WTC11 (cell line): ENCODE data around the gene MSI2. TPM values are rescaled to one million over a fixed set of nuclear protein-coding genes. Genes with fewer than 3 reads are reported as not detected.

ENCODE experiments used
- ATAC-seq: fragments of 200-7000 bp; cut with Tn5 transposase; 2 replicates; pipeline ENCODE4 v1.10.0; 2021; ENCODE audit warnings: mild to moderate bottlenecking, moderate library complexity
- CTCF ChIA-PET: fragments of 300-600 bp; sonication (Branson Sonifier 250); formaldehyde crosslinking; loops from one replicate; lab custom pipeline; 2021; ENCODE audit warnings: antibody characterized with exemption; lab: Charles Lee
- POLR2A ChIA-PET: fragments of 350-600 bp; sonication (Branson Sonifier 250); formaldehyde crosslinking; loops from one replicate; lab custom pipeline; 2021; ENCODE audit warnings: antibody characterized with exemption; lab: Charles Lee
- DNase-seq: peaks from one replicate; pipeline ENCODE4 v3.0.0; 2021; ENCODE audit warnings: low spot score
- H3K27ac Mint-ChIP-seq: 2 replicates; pipeline ENCODE4 v1.8.0; 2021; ENCODE audit warnings: mixed read lengths
- H3K27me3 Mint-ChIP-seq: 2 replicates; pipeline ENCODE4 v1.8.0; 2021; ENCODE audit warnings: low read depth, mild to moderate bottlenecking, moderate library complexity, mixed read lengths
- H3K36me3 Mint-ChIP-seq: 2 replicates; pipeline ENCODE4 v1.8.0; 2021; ENCODE audit warnings: mixed read lengths
- H3K4me1 Mint-ChIP-seq: 2 replicates; pipeline ENCODE4 v1.8.0; 2022; ENCODE audit warnings: mixed read lengths
- H3K4me3 Mint-ChIP-seq: 2 replicates; pipeline ENCODE4 v1.8.0; 2021; ENCODE audit warnings: mild to moderate bottlenecking, moderate library complexity, mixed read lengths
- H3K9me3 Mint-ChIP-seq: 2 replicates; pipeline ENCODE4 v1.8.0; 2021; ENCODE audit warnings: mixed read lengths
- E2F1 ChIP-seq: sonication (generic); formaldehyde crosslinking; IDR thresholded peaks from 2 replicates; pipeline ENCODE4 v1.8.0; 2022; ENCODE audit warnings: mild to moderate bottlenecking, missing genetic modification reagents
- GRHL2 ChIP-seq: fragments of 250-450 bp; sonication (Bioruptor Pico); IDR thresholded peaks from 2 replicates; pipeline ENCODE4 v1.8.0; 2022; ENCODE audit warnings: mild to moderate bottlenecking, moderate library complexity; ENCODE audit not compliant: insufficient replicate concordance, severe bottlenecking
- NFE2L1 ChIP-seq: sonication (generic); formaldehyde crosslinking; IDR thresholded peaks from 2 replicates; pipeline ENCODE4 v1.8.1; 2023; ENCODE audit warnings: missing genetic modification reagents
- SMAD3 ChIP-seq: sonication (generic); formaldehyde crosslinking; IDR thresholded peaks from 2 replicates; pipeline ENCODE4 v1.8.0; 2022; ENCODE audit warnings: missing genetic modification reagents, mild to moderate bottlenecking, borderline replicate concordance
- ZNF263 ChIP-seq: sonication (generic); formaldehyde crosslinking; IDR thresholded peaks from 2 replicates; pipeline ENCODE4 v1.8.1; 2022; ENCODE audit warnings: low read depth, mild to moderate bottlenecking, moderate library complexity, missing genetic modification reagents
- ZNF396 ChIP-seq: fragments of 250-450 bp; sonication (Bioruptor Pico); IDR thresholded peaks from 2 replicates; pipeline ENCODE4 v1.8.0; 2021; ENCODE audit warnings: mild to moderate bottlenecking, moderate library complexity, borderline replicate concordance
- ZSCAN18 ChIP-seq: fragments of 250-450 bp; sonication (Bioruptor Pico); IDR thresholded peaks from 2 replicates; pipeline ENCODE4 v2.1.2; 2022; ENCODE audit warnings: mild to moderate bottlenecking, moderate library complexity
- total RNA-seq: library from RNA; stranded (reverse); gene quantifications from 3 replicates; pipeline ENCODE4 v1.2.3, GENCODE V29; 2021
- TF ChIP-seq, protein P1 (sequence below): fragments of 250-450 bp; sonication (Bioruptor Pico); IDR thresholded peaks from 2 replicates; pipeline ENCODE4 v1.8.0; 2021; ENCODE audit warnings: mild to moderate bottlenecking
- TF ChIP-seq, protein P2 (sequence below): sonication (generic); formaldehyde crosslinking; IDR thresholded peaks from 2 replicates; pipeline ENCODE4 v1.8.1; 2022; ENCODE audit warnings: mild to moderate bottlenecking, moderate library complexity, missing genetic modification reagents
- TF ChIP-seq, protein P3 (sequence below): sonication (generic); formaldehyde crosslinking; IDR thresholded peaks from 2 replicates; pipeline ENCODE4 v1.8.1; 2023; ENCODE audit warnings: mild to moderate bottlenecking, missing genetic modification reagents, borderline replicate concordance
- TF ChIP-seq, protein P4 (sequence below): fragments of 250-450 bp; sonication (Bioruptor Pico); IDR thresholded peaks from 2 replicates; pipeline ENCODE4 v1.9.0; 2021; ENCODE audit warnings: mild to moderate bottlenecking

Gene MSI2
- total RNA-seq, 1 experiment from 2014 or later = 82.1 TPM

DNA sequence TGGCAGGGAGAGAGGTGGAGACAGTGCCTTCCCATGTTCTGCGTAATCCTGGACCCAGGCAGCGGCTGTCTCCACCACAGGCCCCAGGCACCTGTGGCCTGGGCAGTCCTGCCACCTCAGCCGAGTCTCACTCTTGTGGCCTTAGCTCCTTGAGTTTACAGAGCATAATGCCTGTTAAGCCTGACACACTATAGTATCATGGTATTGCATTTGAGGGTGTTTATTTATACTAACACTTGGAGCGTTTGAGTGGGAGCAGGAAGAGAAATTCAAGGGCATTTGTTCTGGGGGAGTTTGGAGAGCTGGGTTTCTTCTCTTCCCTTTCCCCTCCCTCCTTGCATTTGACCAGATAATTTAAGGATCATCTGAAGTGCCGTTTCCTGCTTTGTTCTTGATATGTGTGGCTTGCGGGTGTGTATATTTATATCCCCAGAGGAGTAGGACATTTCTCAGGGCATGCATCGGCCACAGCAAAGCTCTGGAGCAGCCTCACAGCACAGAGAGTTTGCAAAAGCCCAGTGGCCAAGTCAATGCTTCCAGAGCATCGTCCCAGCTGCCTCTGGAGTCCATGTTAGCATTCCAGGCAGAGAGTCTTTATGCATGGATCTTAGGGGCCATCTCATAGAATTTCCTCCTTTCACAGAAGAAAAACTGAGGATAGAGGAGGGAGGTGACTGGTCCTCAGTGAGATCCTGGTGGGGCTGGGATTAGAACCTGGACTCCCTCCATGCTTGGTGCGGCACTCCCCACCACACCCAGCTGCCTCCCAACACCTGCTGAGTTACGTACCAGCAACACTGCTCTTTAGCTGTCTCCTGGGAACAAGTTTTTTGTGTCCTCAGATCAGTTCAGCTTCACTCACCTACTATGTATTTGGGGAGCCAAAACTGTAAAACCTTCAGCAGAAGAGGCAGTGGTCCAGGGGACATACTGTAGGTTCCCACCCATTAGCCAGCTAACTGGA is 266.0 kb downstream of the MSI2 start (continued):
- no peak for TF ChIP-seq E2F1 (CRISPR knock-in tag)
- TF ChIP-seq, protein P1, sequence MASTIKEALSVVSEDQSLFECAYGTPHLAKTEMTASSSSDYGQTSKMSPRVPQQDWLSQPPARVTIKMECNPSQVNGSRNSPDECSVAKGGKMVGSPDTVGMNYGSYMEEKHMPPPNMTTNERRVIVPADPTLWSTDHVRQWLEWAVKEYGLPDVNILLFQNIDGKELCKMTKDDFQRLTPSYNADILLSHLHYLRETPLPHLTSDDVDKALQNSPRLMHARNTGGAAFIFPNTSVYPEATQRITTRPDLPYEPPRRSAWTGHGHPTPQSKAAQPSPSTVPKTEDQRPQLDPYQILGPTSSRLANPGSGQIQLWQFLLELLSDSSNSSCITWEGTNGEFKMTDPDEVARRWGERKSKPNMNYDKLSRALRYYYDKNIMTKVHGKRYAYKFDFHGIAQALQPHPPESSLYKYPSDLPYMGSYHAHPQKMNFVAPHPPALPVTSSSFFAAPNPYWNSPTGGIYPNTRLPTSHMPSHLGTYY = no peak
- TF ChIP-seq, protein P2, sequence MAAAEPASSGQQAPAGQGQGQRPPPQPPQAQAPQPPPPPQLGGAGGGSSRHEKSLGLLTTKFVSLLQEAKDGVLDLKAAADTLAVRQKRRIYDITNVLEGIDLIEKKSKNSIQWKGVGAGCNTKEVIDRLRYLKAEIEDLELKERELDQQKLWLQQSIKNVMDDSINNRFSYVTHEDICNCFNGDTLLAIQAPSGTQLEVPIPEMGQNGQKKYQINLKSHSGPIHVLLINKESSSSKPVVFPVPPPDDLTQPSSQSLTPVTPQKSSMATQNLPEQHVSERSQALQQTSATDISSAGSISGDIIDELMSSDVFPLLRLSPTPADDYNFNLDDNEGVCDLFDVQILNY (CRISPR knock-in tag) = no peak

GRCh38 chr17:57523926-57524632 is 267.8 kb downstream of the MSI2 start:
- ATAC-seq = no peak

More at GRCh38 chr17:57523926-57524632, 267.8 kb downstream of the MSI2 start:
- H3K4me3 Mint-ChIP-seq = no peak overlapping the region
- POLR2A ChIA-PET = no interaction called here
- no peaks in the 10 kb centered on the region for H3K36me3 Mint-ChIP-seq
- peaks cover 42% of the 10 kb centered on the region for H3K4me1 Mint-ChIP-seq
- peak overlapping the region; percentile 79 for H3K27ac Mint-ChIP-seq
- no peaks in the 10 kb centered on the region for H3K9me3 Mint-ChIP-seq
- no peak for DNase-seq
- no peaks in the 10 kb centered on the region for H3K27me3 Mint-ChIP-seq
- TF ChIP-seq SMAD3 (CRISPR knock-in tag) (no peak), GRHL2 (CRISPR knock-in tag) (no peak), ZNF396 (CRISPR knock-in tag) (no peak), ZNF263 (CRISPR knock-in tag) (no peak), NFE2L1 (CRISPR knock-in tag) (no peak), ZSCAN18 (no peak)
- TF ChIP-seq, protein P3, sequence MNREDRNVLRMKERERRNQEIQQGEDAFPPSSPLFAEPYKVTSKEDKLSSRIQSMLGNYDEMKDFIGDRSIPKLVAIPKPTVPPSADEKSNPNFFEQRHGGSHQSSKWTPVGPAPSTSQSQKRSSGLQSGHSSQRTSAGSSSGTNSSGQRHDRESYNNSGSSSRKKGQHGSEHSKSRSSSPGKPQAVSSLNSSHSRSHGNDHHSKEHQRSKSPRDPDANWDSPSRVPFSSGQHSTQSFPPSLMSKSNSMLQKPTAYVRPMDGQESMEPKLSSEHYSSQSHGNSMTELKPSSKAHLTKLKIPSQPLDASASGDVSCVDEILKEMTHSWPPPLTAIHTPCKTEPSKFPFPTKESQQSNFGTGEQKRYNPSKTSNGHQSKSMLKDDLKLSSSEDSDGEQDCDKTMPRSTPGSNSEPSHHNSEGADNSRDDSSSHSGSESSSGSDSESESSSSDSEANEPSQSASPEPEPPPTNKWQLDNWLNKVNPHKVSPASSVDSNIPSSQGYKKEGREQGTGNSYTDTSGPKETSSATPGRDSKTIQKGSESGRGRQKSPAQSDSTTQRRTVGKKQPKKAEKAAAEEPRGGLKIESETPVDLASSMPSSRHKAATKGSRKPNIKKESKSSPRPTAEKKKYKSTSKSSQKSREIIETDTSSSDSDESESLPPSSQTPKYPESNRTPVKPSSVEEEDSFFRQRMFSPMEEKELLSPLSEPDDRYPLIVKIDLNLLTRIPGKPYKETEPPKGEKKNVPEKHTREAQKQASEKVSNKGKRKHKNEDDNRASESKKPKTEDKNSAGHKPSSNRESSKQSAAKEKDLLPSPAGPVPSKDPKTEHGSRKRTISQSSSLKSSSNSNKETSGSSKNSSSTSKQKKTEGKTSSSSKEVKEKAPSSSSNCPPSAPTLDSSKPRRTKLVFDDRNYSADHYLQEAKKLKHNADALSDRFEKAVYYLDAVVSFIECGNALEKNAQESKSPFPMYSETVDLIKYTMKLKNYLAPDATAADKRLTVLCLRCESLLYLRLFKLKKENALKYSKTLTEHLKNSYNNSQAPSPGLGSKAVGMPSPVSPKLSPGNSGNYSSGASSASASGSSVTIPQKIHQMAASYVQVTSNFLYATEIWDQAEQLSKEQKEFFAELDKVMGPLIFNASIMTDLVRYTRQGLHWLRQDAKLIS (CRISPR knock-in tag) = no peak
- TF ChIP-seq, protein P4, sequence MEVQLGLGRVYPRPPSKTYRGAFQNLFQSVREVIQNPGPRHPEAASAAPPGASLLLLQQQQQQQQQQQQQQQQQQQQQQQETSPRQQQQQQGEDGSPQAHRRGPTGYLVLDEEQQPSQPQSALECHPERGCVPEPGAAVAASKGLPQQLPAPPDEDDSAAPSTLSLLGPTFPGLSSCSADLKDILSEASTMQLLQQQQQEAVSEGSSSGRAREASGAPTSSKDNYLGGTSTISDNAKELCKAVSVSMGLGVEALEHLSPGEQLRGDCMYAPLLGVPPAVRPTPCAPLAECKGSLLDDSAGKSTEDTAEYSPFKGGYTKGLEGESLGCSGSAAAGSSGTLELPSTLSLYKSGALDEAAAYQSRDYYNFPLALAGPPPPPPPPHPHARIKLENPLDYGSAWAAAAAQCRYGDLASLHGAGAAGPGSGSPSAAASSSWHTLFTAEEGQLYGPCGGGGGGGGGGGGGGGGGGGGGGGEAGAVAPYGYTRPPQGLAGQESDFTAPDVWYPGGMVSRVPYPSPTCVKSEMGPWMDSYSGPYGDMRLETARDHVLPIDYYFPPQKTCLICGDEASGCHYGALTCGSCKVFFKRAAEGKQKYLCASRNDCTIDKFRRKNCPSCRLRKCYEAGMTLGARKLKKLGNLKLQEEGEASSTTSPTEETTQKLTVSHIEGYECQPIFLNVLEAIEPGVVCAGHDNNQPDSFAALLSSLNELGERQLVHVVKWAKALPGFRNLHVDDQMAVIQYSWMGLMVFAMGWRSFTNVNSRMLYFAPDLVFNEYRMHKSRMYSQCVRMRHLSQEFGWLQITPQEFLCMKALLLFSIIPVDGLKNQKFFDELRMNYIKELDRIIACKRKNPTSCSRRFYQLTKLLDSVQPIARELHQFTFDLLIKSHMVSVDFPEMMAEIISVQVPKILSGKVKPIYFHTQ (CRISPR knock-in tag) = no peak
- CTCF ChIA-PET = no interaction called here
